ENCODE data around the gene SLC12A8. TPM values are rescaled to one million over a fixed set of nuclear protein-coding genes. Genes with fewer than 3 reads are reported as not detected.

SLC12A8 gene
- total and polyA plus RNA-seq, 4 donors, result 1.1 to 2.6 (median 1.4) TPM; not detected in 1

- peaks cover 3 to 5% of the 10 kb centered on the region in 2 donors for H3K4me1 ChIP-seq (ENCODE audit: control insufficient read depth in 1 of 2, insufficient read depth in 2 of 2, low read length in 2 of 2)
- intact Hi-C loops (cut with DNase I), result loop anchor here in 1 of 2 donors (5.0 kb wide), 1 partner anchor 48 kb away; the partner anchor contains the start of gene HEG1
- WGBS, 2 donors, result 77 to 78% methylated on average over 1 of the region's 1 CpG
- ATAC-seq (ENCODE audit: low FRiP score) (no peak), DNase-seq (no peak)
- H3K9me3 ChIP-seq (ENCODE audit: control insufficient read depth, low read length), result no peaks in the 10 kb centered on the region
- no peak overlapping the region for H3K4me3 ChIP-seq (ENCODE audit: low read length in 2 of 2)
- no peaks in the 10 kb centered on the region for H3K27me3 ChIP-seq (ENCODE audit: control insufficient read depth in 1 of 2, insufficient read depth in 2 of 2, low read length in 1 of 2)
- H3K27ac ChIP-seq (ENCODE audit: low read depth in 1 of 2, low read length in 2 of 2), result no peak overlapping the region
- H3K36me3 ChIP-seq (ENCODE audit: control insufficient read depth in 1 of 2, insufficient read depth in 2 of 2, low read length in 1 of 2), result no peaks in the 10 kb centered on the region
Observed at GRCh38 chr3:125105116-125105515, 107.4 kb downstream of the SLC12A8 start.

GRCh38 chr3:125104639-125105038 lies 107.9 kb downstream of the SLC12A8 start:
- ATAC-seq (ENCODE audit: low FRiP score), result no peak
- Histone ChIP-seq H3K36me3 (ENCODE audit: control insufficient read depth in 1 of 2, insufficient read depth in 2 of 2, low read length in 1 of 2) (no peaks in the 10 kb centered on the region), H3K4me1 (ENCODE audit: control insufficient read depth in 1 of 2, insufficient read depth in 2 of 2, low read length in 2 of 2) (peaks cover 3 to 5% of the 10 kb centered on the region in 2 donors), H3K4me3 (ENCODE audit: low read length in 2 of 2) (no peak overlapping the region), H3K9me3 (ENCODE audit: control insufficient read depth, low read length) (no peaks in the 10 kb centered on the region), H3K27ac (ENCODE audit: low read depth in 1 of 2, low read length in 2 of 2) (no peak overlapping the region), H3K27me3 (ENCODE audit: control insufficient read depth in 1 of 2, insufficient read depth in 2 of 2, low read length in 1 of 2) (no peaks in the 10 kb centered on the region)
- no peak for DNase-seq
- 98 to 100% methylated on average over 1 of the region's 1 CpG for WGBS, 2 donors
- intact Hi-C loops (cut with DNase I), result loop anchor here in 1 of 2 donors (5.0 kb wide), 1 partner anchor 47 kb away; the partner anchor contains the start of gene HEG1

GRCh38 chr3:125103406-125103805 lies 109.1 kb downstream of the SLC12A8 start:
- Histone ChIP-seq H3K36me3 (ENCODE audit: control insufficient read depth in 1 of 2, insufficient read depth in 2 of 2, low read length in 1 of 2) (no peaks in the 10 kb centered on the region), H3K9me3 (ENCODE audit: control insufficient read depth, low read length) (peaks cover 2% of the 10 kb centered on the region), H3K27me3 (ENCODE audit: control insufficient read depth in 1 of 2, insufficient read depth in 2 of 2, low read length in 1 of 2) (no peaks in the 10 kb centered on the region), H3K4me3 (ENCODE audit: low read length in 2 of 2) (no peak overlapping the region), H3K27ac (ENCODE audit: low read depth in 1 of 2, low read length in 2 of 2) (no peak overlapping the region), H3K4me1 (ENCODE audit: control insufficient read depth in 1 of 2, insufficient read depth in 2 of 2, low read length in 2 of 2) (peaks cover under 1 to 2% of the 10 kb centered on the region in 2 donors)
- WGBS, 2 donors, result 95 to 97% methylated on average over 1 of the region's 1 CpG
- ATAC-seq (ENCODE audit: low FRiP score) (no peak), DNase-seq (no peak)
- intact Hi-C loops (cut with DNase I), result no loop called here

DNA sequence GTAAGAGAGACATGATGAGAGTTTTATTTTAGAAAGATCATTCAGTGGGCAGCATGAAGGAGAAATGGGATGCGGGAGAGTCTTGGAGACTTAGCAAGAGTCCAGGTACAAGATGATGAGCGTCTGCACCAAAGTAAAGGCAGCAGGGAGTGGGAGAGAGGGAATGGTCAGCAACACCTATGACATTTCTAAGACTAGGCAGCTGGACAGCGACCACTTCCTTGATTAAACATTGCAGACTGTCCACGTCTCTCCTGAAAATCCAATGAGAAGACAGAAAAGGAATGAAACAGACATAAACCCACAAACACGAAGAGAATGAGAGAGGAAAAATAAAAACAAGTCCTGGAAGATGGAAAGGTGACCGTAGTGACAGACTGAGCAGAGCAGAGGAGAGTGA lies 110.1 kb downstream of the SLC12A8 start:
- ATAC-seq (ENCODE audit: low FRiP score) (no peak), DNase-seq (no peak)
- no peaks in the 10 kb centered on the region for H3K36me3 ChIP-seq (ENCODE audit: control insufficient read depth in 1 of 2, insufficient read depth in 2 of 2, low read length in 1 of 2)
- H3K4me3 ChIP-seq (ENCODE audit: low read length in 2 of 2), result no peak overlapping the region
- H3K4me1 ChIP-seq (ENCODE audit: control insufficient read depth in 1 of 2, insufficient read depth in 2 of 2, low read length in 2 of 2), result no peaks in the 10 kb centered on the region
- peaks cover 2% of the 10 kb centered on the region for H3K9me3 ChIP-seq (ENCODE audit: control insufficient read depth, low read length)
- 66 to 76% methylated on average over 6 of the region's 6 CpGs for WGBS, 2 donors
- intact Hi-C loops (cut with DNase I), result no loop called here
- no peaks in the 10 kb centered on the region for H3K27me3 ChIP-seq (ENCODE audit: control insufficient read depth in 1 of 2, insufficient read depth in 2 of 2, low read length in 1 of 2)
- no peak overlapping the region for H3K27ac ChIP-seq (ENCODE audit: low read depth in 1 of 2, low read length in 2 of 2)

- 81 to 92% methylated on average over 4 of the region's 4 CpGs for WGBS, 2 donors
- peaks cover 4% of the 10 kb centered on the region for H3K9me3 ChIP-seq (ENCODE audit: control insufficient read depth, low read length)
- no peaks in the 10 kb centered on the region for H3K27me3 ChIP-seq (ENCODE audit: control insufficient read depth in 1 of 2, insufficient read depth in 2 of 2, low read length in 1 of 2)
- DNase-seq (no peak), ATAC-seq (ENCODE audit: low FRiP score) (no peak)
- H3K4me3 ChIP-seq (ENCODE audit: low read length in 2 of 2), result no peak overlapping the region
- no peak overlapping the region for H3K27ac ChIP-seq (ENCODE audit: low read depth in 1 of 2, low read length in 2 of 2)
- H3K4me1 ChIP-seq (ENCODE audit: control insufficient read depth in 1 of 2, insufficient read depth in 2 of 2, low read length in 2 of 2), result no peaks in the 10 kb centered on the region
- intact Hi-C loops (cut with DNase I), result no loop called here
- H3K36me3 ChIP-seq (ENCODE audit: control insufficient read depth in 1 of 2, insufficient read depth in 2 of 2, low read length in 1 of 2), result peaks cover 0 to 3% of the 10 kb centered on the region in 2 donors
Observed at GRCh38 chr3:125098611-125099291, 113.8 kb downstream of the SLC12A8 start.

DNA sequence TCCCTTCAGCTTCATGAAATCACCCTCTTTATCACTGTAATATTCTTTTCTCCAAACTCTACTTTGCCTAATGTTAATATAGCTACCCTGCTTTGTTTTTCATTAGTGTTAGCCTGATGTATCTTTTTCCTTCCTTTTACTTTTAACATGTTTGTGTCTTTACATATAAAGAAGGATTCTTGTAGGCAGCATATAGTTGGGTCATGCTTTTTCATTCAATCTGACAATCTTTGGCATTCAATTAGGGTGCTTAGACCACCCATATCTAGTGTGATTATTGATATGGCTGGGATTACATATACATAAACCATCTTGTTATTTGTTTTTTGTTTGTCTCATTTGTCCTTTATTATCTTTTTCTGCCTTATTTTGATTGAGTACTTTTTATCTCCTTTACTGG lies 121.9 kb downstream of the SLC12A8 start:
- intact Hi-C loops (cut with DNase I), result no loop called here
- Histone ChIP-seq H3K36me3 (ENCODE audit: control insufficient read depth in 1 of 2, insufficient read depth in 2 of 2, low read length in 1 of 2) (peaks cover 0 to 3% of the 10 kb centered on the region in 2 donors), H3K9me3 (ENCODE audit: control insufficient read depth, low read length) (peaks cover 4% of the 10 kb centered on the region), H3K4me3 (ENCODE audit: low read length in 2 of 2) (no peak overlapping the region), H3K27ac (ENCODE audit: low read depth in 1 of 2, low read length in 2 of 2) (no peak overlapping the region), H3K4me1 (ENCODE audit: control insufficient read depth in 1 of 2, insufficient read depth in 2 of 2, low read length in 2 of 2) (no peaks in the 10 kb centered on the region), H3K27me3 (ENCODE audit: control insufficient read depth in 1 of 2, insufficient read depth in 2 of 2, low read length in 1 of 2) (no peaks in the 10 kb centered on the region)
- ATAC-seq (ENCODE audit: low FRiP score) (no peak), DNase-seq (no peak)

GRCh38 chr3:125087768-125088391 lies 124.7 kb downstream of the SLC12A8 start:
- Histone ChIP-seq H3K4me3 (ENCODE audit: low read length in 2 of 2) (no peak overlapping the region), H3K9me3 (ENCODE audit: control insufficient read depth, low read length) (peaks cover 2% of the 10 kb centered on the region), H3K36me3 (ENCODE audit: control insufficient read depth in 1 of 2, insufficient read depth in 2 of 2, low read length in 1 of 2) (no peaks in the 10 kb centered on the region), H3K4me1 (ENCODE audit: control insufficient read depth in 1 of 2, insufficient read depth in 2 of 2, low read length in 2 of 2) (no peaks in the 10 kb centered on the region), H3K27ac (ENCODE audit: low read depth in 1 of 2, low read length in 2 of 2) (no peak overlapping the region), H3K27me3 (ENCODE audit: control insufficient read depth in 1 of 2, insufficient read depth in 2 of 2, low read length in 1 of 2) (no peaks in the 10 kb centered on the region)
- intact Hi-C loops (cut with DNase I), result no loop called here
- 80 to 81% methylated on average over 6 of the region's 6 CpGs for WGBS, 2 donors
- DNase-seq (no peak), ATAC-seq (ENCODE audit: low FRiP score) (no peak)

- H3K4me1 ChIP-seq (ENCODE audit: control insufficient read depth in 1 of 2, insufficient read depth in 2 of 2, low read length in 2 of 2), result no peaks in the 10 kb centered on the region
- H3K4me3 ChIP-seq (ENCODE audit: low read length in 2 of 2), result no peak overlapping the region
- DNase-seq, result no peak
- H3K9me3 ChIP-seq (ENCODE audit: control insufficient read depth, low read length), result no peaks in the 10 kb centered on the region
- no peak for ATAC-seq (ENCODE audit: low FRiP score)
- H3K27ac ChIP-seq (ENCODE audit: low read depth in 1 of 2, low read length in 2 of 2), result no peak overlapping the region
- H3K27me3 ChIP-seq (ENCODE audit: control insufficient read depth in 1 of 2, insufficient read depth in 2 of 2, low read length in 1 of 2), result no peaks in the 10 kb centered on the region
- H3K36me3 ChIP-seq (ENCODE audit: control insufficient read depth in 1 of 2, insufficient read depth in 2 of 2, low read length in 1 of 2), result no peaks in the 10 kb centered on the region
- intact Hi-C loops (cut with DNase I), result no loop called here
Observed at GRCh38 chr3:125085166-125085565, 127.4 kb downstream of the SLC12A8 start.

- DNase-seq (no peak), ATAC-seq (ENCODE audit: low FRiP score) (peak; percentile 42)
- H3K9me3 ChIP-seq (ENCODE audit: control insufficient read depth, low read length), result no peaks in the 10 kb centered on the region
- no peaks in the 10 kb centered on the region for H3K4me1 ChIP-seq (ENCODE audit: control insufficient read depth in 1 of 2, insufficient read depth in 2 of 2, low read length in 2 of 2)
- no peak overlapping the region for H3K4me3 ChIP-seq (ENCODE audit: low read length in 2 of 2)
- no peaks in the 10 kb centered on the region for H3K36me3 ChIP-seq (ENCODE audit: control insufficient read depth in 1 of 2, insufficient read depth in 2 of 2, low read length in 1 of 2)
- H3K27ac ChIP-seq (ENCODE audit: low read depth in 1 of 2, low read length in 2 of 2), result no peak overlapping the region
- 86 to 87% methylated on average over 10 of the region's 10 CpGs for WGBS, 2 donors
- H3K27me3 ChIP-seq (ENCODE audit: control insufficient read depth in 1 of 2, insufficient read depth in 2 of 2, low read length in 1 of 2), result no peaks in the 10 kb centered on the region
- intact Hi-C loops (cut with DNase I), result no loop called here
Observed at GRCh38 chr3:125083776-125084175, 128.8 kb downstream of the SLC12A8 start.
